ENCODE data around the gene AP2A2.

The AP2A2 gene

GRCh38 chr11:1017269-1018005, 91.8 kb downstream of the AP2A2 start:
- no peak for DNase-seq

GRCh38 chr11:1018091-1018490, 92.4 kb downstream of the AP2A2 start:
- DNase-seq, result no peak

GRCh38 chr11:1019321-1019910, 93.7 kb downstream of the AP2A2 start:
- no peak for DNase-seq

GRCh38 chr11:1020211-1020905, 94.7 kb downstream of the AP2A2 start:
- no peak for DNase-seq

GRCh38 chr11:1022411-1022810, 96.7 kb downstream of the AP2A2 start:
- DNase-seq, result no peak

GRCh38 chr11:1022908-1023810, 97.5 kb downstream of the AP2A2 start:
- DNase-seq, result no peak

GRCh38 chr11:1023811-1024596, 98.3 kb downstream of the AP2A2 start:
- DNase-seq, result no peak

GRCh38 chr11:1024597-1025409, 99.1 kb downstream of the AP2A2 start:
- no peak for DNase-seq

GRCh38 chr11:1025410-1026162, 99.9 kb downstream of the AP2A2 start:
- no peak for DNase-seq

- DNase-seq, result no peak
Measured at GRCh38 chr11:1026163-1026450, 100.4 kb downstream of the AP2A2 start.

- no peak for DNase-seq
Measured at GRCh38 chr11:1026641-1027482, 101.2 kb downstream of the AP2A2 start.

- DNase-seq, result no peak
Measured at GRCh38 chr11:1027483-1028290, 102.0 kb downstream of the AP2A2 start.

- DNase-seq, result no peak
Measured at GRCh38 chr11:1028291-1028540, 102.5 kb downstream of the AP2A2 start.

GRCh38 chr11:1028616-1029015, 102.9 kb downstream of the AP2A2 start:
- DNase-seq, result no peak

- no peak for DNase-seq
Measured at GRCh38 chr11:1029051-1029450, 103.4 kb downstream of the AP2A2 start.

GRCh38 chr11:1029654-1030053, 104.0 kb downstream of the AP2A2 start:
- DNase-seq, result peak; percentile 85

- DNase-seq, result no peak
Measured at GRCh38 chr11:1030086-1030485, 104.4 kb downstream of the AP2A2 start.

- no peak for DNase-seq
Measured at GRCh38 chr11:1030556-1030955, 104.9 kb downstream of the AP2A2 start.

Data from 8988T (cell line).